ENCODE data around the gene CATSPERD. TPM values are rescaled to one million over a fixed set of nuclear protein-coding genes. Genes with fewer than 3 reads are reported as not detected.
"Not testable (repeated sequence)": the region's sequence is repeated elsewhere in the genome, so short reads cannot be mapped to it uniquely, and the experiment has no call there.

The CATSPERD gene
- total RNA-seq, 2 experiments from 2014 or later = not detected

DNA sequence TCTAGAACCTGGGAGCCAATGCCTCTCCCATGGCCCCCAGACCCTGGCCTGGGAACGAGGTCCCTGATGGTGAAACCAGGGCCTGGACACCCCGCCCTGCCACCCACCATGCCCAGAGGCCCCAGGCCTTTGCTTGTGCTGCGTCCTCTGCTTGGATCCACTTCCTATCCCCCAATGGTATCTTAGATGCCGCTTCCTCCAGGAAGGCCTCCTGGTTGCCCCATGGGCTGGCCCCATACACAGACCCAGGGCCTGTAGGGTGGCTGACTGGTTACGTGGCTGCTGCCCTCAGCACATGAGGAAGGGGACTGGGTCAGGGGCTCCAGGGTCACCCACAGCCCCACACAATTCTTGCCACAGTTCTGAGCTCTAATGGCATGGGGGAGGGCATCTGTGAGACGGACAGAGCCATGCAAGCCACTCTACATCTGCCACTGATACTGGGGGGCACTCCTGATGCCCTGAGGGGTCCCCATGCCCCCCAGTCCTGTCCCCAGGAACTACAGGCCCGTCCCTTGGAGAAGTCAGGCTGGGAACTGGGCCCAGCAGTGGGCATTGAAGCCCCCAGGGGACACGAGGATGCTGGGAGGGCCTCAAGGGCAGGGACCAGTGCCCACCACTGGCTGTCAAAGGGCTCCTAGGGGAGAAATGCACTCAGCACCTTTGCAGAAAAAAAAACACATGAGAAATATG lies 25.3 kb upstream of the CATSPERD start:
- POLR2A ChIA-PET = interaction anchor here (0.6 kb wide), 1 partner anchor 14 kb away, joined by 10 read pairs; no protein-coding TSS in a partner anchor
- CTCF ChIA-PET = interaction anchor here (1.2 to 1.7 kb wide), 2 partner anchors 20 to 23 kb away, joined by 5 to 8 read pairs; no protein-coding TSS in a partner anchor

DNA sequence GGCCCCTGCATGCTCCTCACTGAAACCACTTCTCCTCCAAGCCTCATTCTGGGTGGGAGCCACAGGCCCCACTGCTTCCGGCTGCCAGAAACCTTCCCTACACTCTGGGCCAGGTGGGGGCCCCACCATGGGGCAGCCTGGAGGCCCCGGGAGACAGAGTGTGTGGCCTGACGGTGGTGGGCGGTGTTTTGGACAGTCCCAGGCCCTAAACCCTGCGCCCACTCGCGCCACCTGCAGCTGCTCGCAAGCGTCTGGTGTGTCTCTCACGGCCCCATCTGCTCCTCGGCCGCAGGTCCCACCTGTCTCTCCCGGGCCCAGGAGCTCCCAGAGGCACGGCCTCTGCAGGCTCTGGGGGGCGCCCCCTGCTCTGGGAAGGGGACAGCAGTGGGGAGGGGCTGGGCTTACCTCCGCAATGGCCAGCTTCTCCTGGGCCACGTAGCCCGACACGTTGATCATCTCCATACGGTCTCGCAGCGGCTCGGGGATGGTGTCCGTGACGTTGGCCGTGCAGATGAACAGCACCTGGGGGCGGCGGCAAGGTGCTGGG lies 24.7 kb upstream of the CATSPERD start:
- CTCF ChIA-PET = interaction anchor here (1.2 kb wide), 1 partner anchor 19 kb away, joined by 8 read pairs; no protein-coding TSS in a partner anchor
- POLR2A ChIA-PET = no interaction called here

DNA sequence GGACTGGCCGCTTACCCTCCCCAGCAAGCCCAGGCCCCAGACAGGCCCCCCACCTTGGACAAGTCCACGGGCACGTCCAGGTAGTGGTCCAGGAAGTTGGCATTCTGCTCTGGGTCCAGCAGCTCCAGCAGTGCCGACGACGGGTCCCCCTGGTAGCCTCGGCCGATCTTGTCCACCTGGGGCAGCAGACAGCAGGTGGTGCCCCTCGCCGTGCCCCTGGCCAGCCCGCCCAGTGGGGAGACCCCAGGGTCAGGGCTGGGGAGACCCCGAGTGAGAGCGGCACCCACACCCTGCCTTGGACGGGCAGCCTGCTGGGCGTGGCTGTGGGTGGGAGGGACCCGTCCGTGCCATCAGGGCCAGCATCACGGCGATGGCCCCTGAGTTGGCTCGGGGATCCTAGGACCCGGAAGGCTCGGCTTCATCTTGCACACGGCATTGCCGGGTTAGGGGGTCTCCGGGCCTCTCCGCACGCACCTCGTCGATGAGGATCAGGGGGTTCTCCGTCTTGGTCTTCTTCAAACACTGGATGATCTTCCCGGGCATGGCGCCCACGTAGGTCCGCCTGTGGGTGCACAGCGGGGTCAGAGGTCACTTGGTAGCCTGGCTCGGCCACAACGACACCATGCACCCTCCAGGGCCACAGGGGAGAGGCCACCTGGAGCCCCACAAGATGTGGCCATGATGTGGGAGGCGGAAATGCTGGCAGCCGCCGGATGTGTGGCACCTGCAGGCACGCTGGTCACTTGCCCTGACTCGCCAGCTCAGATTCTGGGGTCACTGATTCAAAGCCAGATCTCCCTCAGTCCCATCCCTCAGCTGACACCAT lies 24.0 kb upstream of the CATSPERD start:
- ChIA-PET CTCF (no interaction called here), POLR2A (no interaction called here)

- CTCF ChIA-PET = no interaction called here
- POLR2A ChIA-PET = no interaction called here
Observed at GRCh38 chr19:5697022-5697889, 23.2 kb upstream of the CATSPERD start.

- POLR2A ChIA-PET = interaction anchor here (1.4 kb wide), 1 partner anchor 21 kb away, joined by 4 read pairs; no protein-coding TSS in a partner anchor
Observed at GRCh38 chr19:5697890-5698634, 22.4 kb upstream of the CATSPERD start.

DNA sequence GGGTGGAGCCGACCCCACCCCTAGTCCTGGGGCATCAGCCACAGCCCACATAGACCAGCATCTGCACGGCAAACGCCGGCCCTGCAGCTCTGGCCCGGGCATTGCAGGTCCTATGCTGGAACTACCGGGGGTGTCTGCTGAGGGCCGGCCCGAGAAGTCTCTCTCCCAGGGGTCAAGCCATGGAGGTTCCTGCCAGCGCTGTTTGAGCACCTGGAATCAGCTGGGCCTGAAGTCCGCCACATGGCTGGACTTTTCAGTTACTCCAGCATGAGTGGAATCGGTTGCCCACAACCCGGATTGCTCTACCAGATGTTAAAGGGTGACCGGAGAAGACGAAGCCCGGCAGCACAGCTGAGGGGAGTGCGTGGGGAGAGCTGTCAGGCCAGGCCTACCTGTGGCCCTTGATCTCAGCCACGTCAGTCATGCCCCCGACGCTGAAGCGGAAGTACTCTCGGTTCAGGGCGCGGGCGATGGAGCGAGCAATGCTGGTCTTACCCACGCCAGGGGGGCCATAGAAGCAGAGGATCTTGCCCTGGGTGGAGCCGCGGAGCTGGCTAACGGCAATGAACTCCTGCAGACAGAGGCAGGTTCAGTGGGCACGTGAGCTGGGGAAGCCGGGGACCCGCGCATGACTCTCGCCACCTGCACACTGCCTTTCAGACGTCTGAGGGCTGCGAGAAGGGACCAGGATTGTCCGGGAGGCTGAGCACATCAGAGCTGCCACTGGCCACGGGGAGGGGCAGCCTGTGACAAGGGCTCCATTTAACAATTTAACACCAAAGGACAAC lies 21.6 kb upstream of the CATSPERD start:
- CTCF ChIA-PET = interaction anchor here (1.0 to 1.1 kb wide), 2 partner anchors 9 to 11 kb away, joined by 3 read pairs; partner anchors contain the start of gene RPL36
- POLR2A ChIA-PET = interaction anchor here (1.4 to 2.1 kb wide), 2 partner anchors 8 to 20 kb away, joined by 4 to 7 read pairs; no protein-coding TSS in a partner anchor

More at GRCh38 chr19:5697890-5698634, 22.4 kb upstream of the CATSPERD start:
- CTCF ChIA-PET = interaction anchor here (1.1 kb wide), 1 partner anchor 10 kb away, joined by 3 read pairs; no protein-coding TSS in a partner anchor

GRCh38 chr19:5700455-5701092 lies 19.9 kb upstream of the CATSPERD start:
- POLR2A ChIA-PET = interaction anchor here (0.7 to 2.1 kb wide), 2 partner anchors 9 to 38 kb away, joined by 4 to 7 read pairs; no protein-coding TSS in a partner anchor
- CTCF ChIA-PET = no interaction called here

- CTCF ChIA-PET, POLR2A ChIA-PET: not testable (repeated sequence)
Observed at GRCh38 chr19:5702053-5702410, 18.4 kb upstream of the CATSPERD start.

DNA sequence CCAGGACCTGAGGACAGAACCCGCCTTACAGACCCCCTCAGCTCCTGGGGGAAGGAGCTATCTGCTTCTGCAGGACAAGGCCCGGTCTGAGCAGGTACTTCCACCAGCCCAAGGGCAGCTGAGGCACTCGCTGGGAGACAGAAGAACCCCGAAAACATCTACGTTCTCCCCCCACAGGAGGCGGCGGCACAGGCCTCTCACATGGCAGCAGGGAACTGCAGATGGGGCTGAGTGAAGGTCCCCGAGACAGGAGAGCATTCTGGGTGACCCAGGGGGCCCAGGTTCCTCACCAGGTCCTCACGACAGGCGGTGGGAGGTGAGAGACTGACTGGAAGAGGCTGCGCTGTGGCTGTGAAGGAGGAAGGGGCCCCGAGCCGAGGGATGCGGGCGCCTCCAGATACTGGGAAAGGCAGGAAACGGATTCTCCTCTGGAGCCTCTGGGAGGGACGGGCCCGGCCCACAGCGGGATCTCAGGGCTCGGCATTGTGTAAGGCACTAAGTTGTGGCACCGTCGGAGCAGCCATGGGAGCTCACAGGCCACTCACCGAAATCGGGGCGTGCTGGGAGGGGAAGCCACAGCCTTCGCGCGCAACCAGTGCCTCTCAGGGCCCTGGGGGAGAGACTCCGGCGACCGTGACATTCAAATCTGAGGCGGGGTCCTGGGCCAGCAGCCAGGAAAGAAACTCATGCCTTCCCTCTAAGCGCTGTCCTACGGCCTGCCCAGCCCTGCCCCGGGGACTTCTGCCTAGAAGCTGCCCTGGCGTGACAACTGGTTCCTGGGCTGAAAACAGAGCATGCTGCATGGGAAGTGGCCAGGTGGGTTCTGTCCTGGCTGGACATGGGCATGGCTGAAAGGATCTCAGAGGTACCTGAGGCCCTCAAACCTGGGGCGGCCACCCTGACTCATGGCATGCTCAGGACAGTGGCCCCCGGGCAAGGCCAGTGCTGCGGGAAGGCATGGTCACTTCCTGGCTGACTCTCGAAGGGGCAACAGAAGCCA lies 16.3 kb upstream of the CATSPERD start:
- POLR2A ChIA-PET = interaction anchor here (0.6 kb wide), 1 partner anchor 13 kb away, joined by 4 read pairs; no protein-coding TSS in a partner anchor
- CTCF ChIA-PET = no interaction called here

GRCh38 chr19:5705552-5705951 lies 14.9 kb upstream of the CATSPERD start:
- ChIA-PET POLR2A (no interaction called here), CTCF (interaction anchor here (0.7 kb wide), 1 partner anchor 13 kb away, joined by 4 read pairs; no protein-coding TSS in a partner anchor)

GRCh38 chr19:5706876-5707573 lies 13.4 kb upstream of the CATSPERD start:
- ChIA-PET CTCF (interaction anchor here (0.5 to 2.7 kb wide), 4 partner anchors 11 to 34 kb away, joined by 3 to 8 read pairs (median 6); partner anchors contain the start of gene RPL36), POLR2A (interaction anchor here (0.7 to 1.1 kb wide), 3 partner anchors 10 to 12 kb away, joined by 3 to 4 read pairs (median 3); no protein-coding TSS in a partner anchor)

- POLR2A ChIA-PET = interaction anchor here (0.7 to 1.1 kb wide), 3 partner anchors 10 to 17 kb away, joined by 3 to 5 read pairs (median 3); no protein-coding TSS in a partner anchor
- CTCF ChIA-PET = interaction anchor here (0.8 to 2.7 kb wide), 4 partner anchors 10 to 26 kb away, joined by 3 to 8 read pairs (median 6); partner anchors contain the start of gene RPL36
Observed at GRCh38 chr19:5707576-5708575, 12.6 kb upstream of the CATSPERD start.

DNA sequence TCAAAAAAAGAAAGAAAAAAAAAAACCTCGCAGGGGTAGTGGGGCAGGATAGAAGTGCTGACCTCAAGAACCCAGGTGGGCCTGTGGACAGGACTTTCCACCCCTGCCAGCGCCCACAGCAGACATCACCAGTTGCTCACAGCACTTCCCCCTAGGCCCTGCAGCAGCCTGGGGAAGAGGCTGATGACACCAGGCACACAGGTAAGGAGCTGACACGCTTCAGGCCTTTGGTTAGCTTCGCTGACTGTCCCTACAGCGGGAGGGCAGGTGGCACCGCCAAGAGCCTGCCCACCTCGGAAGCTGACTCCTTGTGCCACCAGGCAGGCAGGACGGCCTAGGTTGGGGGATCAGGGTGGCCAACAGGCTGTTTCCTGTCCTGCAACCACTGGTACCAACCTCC lies 9.4 kb upstream of the CATSPERD start:
- ChIA-PET CTCF (no interaction called here), POLR2A (interaction anchor here (0.5 kb wide), 1 partner anchor 113 kb away, joined by 10 read pairs; no protein-coding TSS in a partner anchor)

- ChIA-PET POLR2A (interaction anchor here (0.5 to 1.2 kb wide), 2 partner anchors 21 to 114 kb away, joined by 3 to 10 read pairs; no protein-coding TSS in a partner anchor), CTCF (no interaction called here)
Observed at GRCh38 chr19:5711713-5712161, 8.7 kb upstream of the CATSPERD start.
